HepG2 (cell line): ENCODE measurements around the gene SMIM1. TPM values are rescaled to one million over a fixed set of nuclear protein-coding genes. Genes with fewer than 3 reads are reported as not detected.

Experiments
- ARHGAP35 ChIP-seq: sonication (generic); formaldehyde crosslinking; IDR thresholded peaks from 2 replicates; pipeline ENCODE4 v1.9.0; 2022; ENCODE audit warnings: mild to moderate bottlenecking, inconsistent platforms, moderate library complexity, missing genetic modification reagents, borderline replicate concordance
- ATAD3A ChIP-seq: sonication (generic); formaldehyde crosslinking; IDR thresholded peaks from 2 replicates; pipeline ENCODE4 v1.4.0; 2020; ENCODE audit warnings: missing genetic modification reagents
- CERS6 ChIP-seq: sonication (generic); formaldehyde crosslinking; IDR thresholded peaks from 2 replicates; pipeline ENCODE4 v1.5.0; 2020; ENCODE audit warnings: missing genetic modification reagents
- FOXO4 ChIP-seq: sonication (generic); formaldehyde crosslinking; conservative IDR thresholded peaks from 2 replicates; pipeline ENCODE4 v1.8.1; 2023; ENCODE audit warnings: missing genetic modification reagents
- PTBP1 ChIP-seq: fragments of 200-400 bp; formaldehyde crosslinking; IDR thresholded peaks from 2 replicates; pipeline ENCODE4 v1.6.1; 2018; ENCODE audit warnings: low read length, low read depth; ENCODE audit not compliant: poor library complexity, severe bottlenecking
- SOX13 ChIP-seq, 3 experiments: fragments of 450-650 bp in 1 of 3; sonication (generic) in 1 of 3; formaldehyde crosslinking in 1 of 3; IDR thresholded peaks in 2 of 3; conservative IDR thresholded peaks in 1 of 3; 2 replicates each; pipeline versions ENCODE4 v1.5.0 to v1.6.1; 2016 to 2020; ENCODE audit warnings: antibody characterized with exemption in 1 of 3, mild to moderate bottlenecking in 1 of 3, missing compliant biosample characterization in 1 of 3, missing genetic modification reagents in 1 of 3, moderate library complexity in 1 of 3
- ZBTB40 ChIP-seq, 2 experiments: fragments of 450-650 bp in 1 of 2; sonication (generic) in 1 of 2; formaldehyde crosslinking in 1 of 2; IDR thresholded peaks; 2 replicates each; pipeline versions ENCODE4 v1.6.1 to v1.8.0; 2016 to 2022; ENCODE audit warnings: antibody characterized with exemption in 1 of 2, mild to moderate bottlenecking in 1 of 2, missing genetic modification reagents in 1 of 2
- ZNF280D ChIP-seq: sonication (generic); formaldehyde crosslinking; IDR thresholded peaks from 2 replicates; pipeline ENCODE4 v1.5.1; 2020; ENCODE audit warnings: mild to moderate bottlenecking, missing genetic modification reagents
- ZNF512 ChIP-seq: sonication (generic); formaldehyde crosslinking; IDR thresholded peaks from 2 replicates; pipeline ENCODE4 v1.4.0; 2020; ENCODE audit warnings: mild to moderate bottlenecking, missing genetic modification reagents
- ZSCAN12 ChIP-seq: sonication (generic); formaldehyde crosslinking; IDR thresholded peaks from 2 replicates; pipeline ENCODE4 v1.9.0; 2021; ENCODE audit warnings: mild to moderate bottlenecking, missing genetic modification reagents
- polyA plus RNA-seq, 8 experiments: library from polyadenylated mRNA; depleted of rRNA in 3 of 8; stranded (reverse) in 7 of 8; unstranded in 1 of 8; fragments of >200 nt; fragmentation: Illumina TruSeq in 4 of 8; extraction: Trizol in 4 of 8; gene quantifications; 2 replicates each; pipeline versions ENCODE4 v1.2.1 to v1.2.3, GENCODE V29; 2011 to 2016; ENCODE audit warnings: low read depth in 4 of 8, missing spikeins in 1 of 8, mixed read lengths in 1 of 8; ENCODE audit not compliant: insufficient read depth in 1 of 8
- total RNA-seq, 5 experiments: library from RNA; depleted of rRNA; stranded (reverse); fragments of >200 nt; fragmentation: Illumina TruSeq; extraction: Trizol; gene quantifications; 2 replicates each; pipeline ENCODE4 v1.2.3, GENCODE V29; 2016; ENCODE audit warnings: low read depth in 1 of 5

The SMIM1 gene
- total and polyA plus RNA-seq, 2 of the 13 experiments (the other 11 are each of a cell fraction or from before 2014, with no cell fraction given): 12.4 to 56.3 TPM

GRCh38 chr1:3772027-3772714 lies 378 bp upstream of the SMIM1 start (continued):
- TF ChIP-seq SOX13 (IDR thresholded peaks at IDR 0.05) (no peak), SOX13 (CRISPR knock-in tag; conservative IDR thresholded peaks at IDR 0.05 in 1 of 2, IDR thresholded peaks at IDR 0.05 in 1 of 2) (no peak), ARHGAP35 (CRISPR knock-in tag) (peak; percentile 38; the same call in 1 of the 2 replicates), ZBTB40 (IDR thresholded peaks at IDR 0.05) (no peak), ZBTB40 (CRISPR knock-in tag; IDR thresholded peaks at IDR 0.05) (no peak), ZNF280D (no peak), FOXO4 (no peak), CERS6 (CRISPR knock-in tag) (no peak), ZSCAN12 (CRISPR knock-in tag) (no peak), ZNF512 (CRISPR knock-in tag) (no peak), ATAD3A (CRISPR knock-in tag) (no peak), PTBP1 (no peak)
